ENCODE data around the gene CACTIN.

The CACTIN gene

DNA sequence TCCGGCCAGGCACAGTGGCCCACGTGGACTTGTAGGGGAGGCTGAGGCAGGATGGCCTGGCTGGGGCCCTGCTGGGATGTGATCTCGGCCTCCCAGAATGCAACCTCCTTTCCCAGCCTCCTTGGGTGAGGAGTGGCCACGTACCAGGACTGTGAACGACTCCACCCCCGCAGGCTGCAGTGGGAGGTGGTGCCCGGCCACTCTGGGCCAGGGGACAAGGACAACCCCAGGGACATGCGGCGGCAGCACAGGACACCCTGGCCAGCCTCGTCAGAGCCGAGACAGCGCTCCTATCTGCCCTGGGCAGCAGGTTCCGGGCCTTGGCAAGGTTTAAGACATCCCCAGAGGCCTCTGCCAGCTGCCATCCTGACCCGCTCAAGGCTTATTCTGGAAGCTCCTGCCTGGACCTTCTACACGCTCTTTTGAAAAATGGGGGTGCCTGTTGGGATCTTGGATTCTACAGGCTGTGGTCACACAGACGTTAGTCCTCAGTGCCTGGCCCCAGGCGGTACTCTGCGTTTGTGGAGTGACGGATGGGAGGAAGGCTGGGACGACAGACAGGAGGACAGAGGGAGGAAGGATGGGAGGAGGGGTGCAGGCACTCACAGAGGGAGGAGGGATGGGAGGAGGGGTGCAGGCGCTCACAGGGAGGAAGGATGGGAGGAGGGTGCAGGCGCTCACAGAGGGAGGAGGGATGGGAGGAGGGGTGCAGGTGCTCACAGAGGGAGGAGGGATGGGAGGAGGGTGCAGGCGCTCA is 19.9 kb upstream of the CACTIN start:
- Histone ChIP-seq H4K20me1 (ENCODE audit: insufficient read depth, low read length) (no peaks in the 10 kb centered on the region), H3F3A (ENCODE audit: insufficient read depth, low read length) (no peaks in the 10 kb centered on the region), H3K79me2 (ENCODE audit: insufficient read depth, low read length) (no peaks in the 10 kb centered on the region), H3K4me2 (ENCODE audit: low read length) (no peak overlapping the region), H3K9ac (ENCODE audit: low read length) (no peak overlapping the region), H3K9me3 (ENCODE audit: low read length) (no peaks in the 10 kb centered on the region), H3K4me1 (ENCODE audit: insufficient read depth, low read length, severe bottlenecking) (no peaks in the 10 kb centered on the region), H3K36me3 (ENCODE audit: insufficient read depth, low read length) (no peaks in the 10 kb centered on the region), H3K27me3 (ENCODE audit: insufficient read depth, low read length) (no peaks in the 10 kb centered on the region), H3K4me3 (ENCODE audit: low read depth, low read length, poor library complexity, severe bottlenecking) (no peak overlapping the region), H3K9me2 (ENCODE audit: low read depth, low read length) (no peaks in the 10 kb centered on the region), H3K27ac (ENCODE audit: low read depth, low read length, poor library complexity, severe bottlenecking) (no peak overlapping the region), H2AFZ (ENCODE audit: low read length) (no peak overlapping the region)
- TF ChIP-seq, protein P1, sequence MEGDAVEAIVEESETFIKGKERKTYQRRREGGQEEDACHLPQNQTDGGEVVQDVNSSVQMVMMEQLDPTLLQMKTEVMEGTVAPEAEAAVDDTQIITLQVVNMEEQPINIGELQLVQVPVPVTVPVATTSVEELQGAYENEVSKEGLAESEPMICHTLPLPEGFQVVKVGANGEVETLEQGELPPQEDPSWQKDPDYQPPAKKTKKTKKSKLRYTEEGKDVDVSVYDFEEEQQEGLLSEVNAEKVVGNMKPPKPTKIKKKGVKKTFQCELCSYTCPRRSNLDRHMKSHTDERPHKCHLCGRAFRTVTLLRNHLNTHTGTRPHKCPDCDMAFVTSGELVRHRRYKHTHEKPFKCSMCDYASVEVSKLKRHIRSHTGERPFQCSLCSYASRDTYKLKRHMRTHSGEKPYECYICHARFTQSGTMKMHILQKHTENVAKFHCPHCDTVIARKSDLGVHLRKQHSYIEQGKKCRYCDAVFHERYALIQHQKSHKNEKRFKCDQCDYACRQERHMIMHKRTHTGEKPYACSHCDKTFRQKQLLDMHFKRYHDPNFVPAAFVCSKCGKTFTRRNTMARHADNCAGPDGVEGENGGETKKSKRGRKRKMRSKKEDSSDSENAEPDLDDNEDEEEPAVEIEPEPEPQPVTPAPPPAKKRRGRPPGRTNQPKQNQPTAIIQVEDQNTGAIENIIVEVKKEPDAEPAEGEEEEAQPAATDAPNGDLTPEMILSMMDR (IDR thresholded peaks at IDR 0.05; ENCODE audit: low read length) = no peak
- TF ChIP-seq EZH2 (IDR thresholded peaks at IDR 0.05; ENCODE audit: borderline replicate concordance, low read length) = no peak

DNA sequence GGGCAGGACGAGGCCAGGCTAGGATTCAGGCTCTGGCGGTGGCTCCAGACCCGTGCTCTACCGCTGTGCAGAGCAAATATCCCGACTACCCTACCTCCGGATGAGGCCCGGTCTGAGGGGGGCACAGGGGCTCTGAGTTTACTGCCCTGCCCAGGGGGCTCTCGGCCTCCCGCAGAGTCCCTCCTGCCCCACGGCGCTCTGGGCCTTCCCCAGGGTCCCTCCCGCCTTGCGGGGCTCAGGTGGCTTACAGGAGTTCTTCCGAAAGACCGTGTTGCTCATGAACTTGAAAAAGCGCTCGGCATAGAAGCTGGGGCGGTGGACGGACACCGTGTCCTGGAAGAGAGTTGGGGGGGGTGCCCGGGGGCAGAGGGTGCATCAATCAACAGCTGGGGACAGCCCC is 19.1 kb upstream of the CACTIN start:
- H4K20me1 ChIP-seq (ENCODE audit: insufficient read depth, low read length) = no peaks in the 10 kb centered on the region
- H3K4me3 ChIP-seq (ENCODE audit: low read depth, low read length, poor library complexity, severe bottlenecking) = no peak overlapping the region
- H3K36me3 ChIP-seq (ENCODE audit: insufficient read depth, low read length) = no peaks in the 10 kb centered on the region
- no peaks in the 10 kb centered on the region for H3K9me2 ChIP-seq (ENCODE audit: low read depth, low read length)
- TF ChIP-seq, protein P1 (IDR thresholded peaks at IDR 0.05; ENCODE audit: low read length) = no peak
- no peak for TF ChIP-seq EZH2 (IDR thresholded peaks at IDR 0.05; ENCODE audit: borderline replicate concordance, low read length)
- H3K27me3 ChIP-seq (ENCODE audit: insufficient read depth, low read length) = no peaks in the 10 kb centered on the region
- H3K9me3 ChIP-seq (ENCODE audit: low read length) = no peaks in the 10 kb centered on the region
- no peaks in the 10 kb centered on the region for H3K79me2 ChIP-seq (ENCODE audit: insufficient read depth, low read length)
- H3K9ac ChIP-seq (ENCODE audit: low read length) = no peak overlapping the region
- no peak overlapping the region for H2AFZ ChIP-seq (ENCODE audit: low read length)
- no peak overlapping the region for H3K27ac ChIP-seq (ENCODE audit: low read depth, low read length, poor library complexity, severe bottlenecking)
- no peak overlapping the region for H3K4me2 ChIP-seq (ENCODE audit: low read length)
- no peaks in the 10 kb centered on the region for H3F3A ChIP-seq (ENCODE audit: insufficient read depth, low read length)
- H3K4me1 ChIP-seq (ENCODE audit: insufficient read depth, low read length, severe bottlenecking) = no peaks in the 10 kb centered on the region

DNA sequence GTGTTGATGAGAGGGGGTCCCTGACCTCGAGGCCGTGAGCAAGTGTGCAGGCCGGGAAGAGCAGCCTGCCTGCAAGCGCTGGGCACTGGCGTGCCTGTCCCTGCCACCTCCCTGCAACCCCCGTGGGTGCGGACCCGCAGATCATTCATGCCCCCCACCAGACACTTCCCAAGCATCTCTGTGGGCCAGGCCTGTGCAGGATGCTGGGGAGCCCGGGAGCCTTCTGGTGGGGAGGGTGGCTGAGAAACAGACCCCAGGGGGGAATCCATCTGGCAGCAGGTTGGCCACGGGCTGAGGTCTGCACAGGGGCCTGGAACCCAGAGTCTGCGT is 18.4 kb upstream of the CACTIN start:
- H3K9ac ChIP-seq (ENCODE audit: low read length) = no peak overlapping the region
- H3K9me2 ChIP-seq (ENCODE audit: low read depth, low read length) = no peaks in the 10 kb centered on the region
- H3K4me1 ChIP-seq (ENCODE audit: insufficient read depth, low read length, severe bottlenecking) = no peaks in the 10 kb centered on the region
- H4K20me1 ChIP-seq (ENCODE audit: insufficient read depth, low read length) = no peaks in the 10 kb centered on the region
- no peak overlapping the region for H3K4me3 ChIP-seq (ENCODE audit: low read depth, low read length, poor library complexity, severe bottlenecking)
- no peaks in the 10 kb centered on the region for H3F3A ChIP-seq (ENCODE audit: insufficient read depth, low read length)
- no peaks in the 10 kb centered on the region for H3K79me2 ChIP-seq (ENCODE audit: insufficient read depth, low read length)
- H3K36me3 ChIP-seq (ENCODE audit: insufficient read depth, low read length) = no peaks in the 10 kb centered on the region
- no peaks in the 10 kb centered on the region for H3K27me3 ChIP-seq (ENCODE audit: insufficient read depth, low read length)
- no peak overlapping the region for H3K4me2 ChIP-seq (ENCODE audit: low read length)
- H2AFZ ChIP-seq (ENCODE audit: low read length) = no peak overlapping the region
- H3K9me3 ChIP-seq (ENCODE audit: low read length) = no peaks in the 10 kb centered on the region
- H3K27ac ChIP-seq (ENCODE audit: low read depth, low read length, poor library complexity, severe bottlenecking) = no peak overlapping the region
- no peak for TF ChIP-seq EZH2 (IDR thresholded peaks at IDR 0.05; ENCODE audit: borderline replicate concordance, low read length)
- TF ChIP-seq, protein P1 (IDR thresholded peaks at IDR 0.05; ENCODE audit: low read length) = no peak

All from OCI-LY1 (cell line).